GM12801 (cell line): Measurements from ENCODE around the gene B4GALT6.

ENCODE experiments used
- TF ChIP-seq, protein P1 (sequence below): IDR thresholded peaks from one replicate; pipeline ENCODE4 v1.5.1; 2011; ENCODE audit warnings: control low read depth; ENCODE audit not compliant: insufficient read length; ENCODE audit errors: extremely low read depth

B4GALT6 gene

DNA sequence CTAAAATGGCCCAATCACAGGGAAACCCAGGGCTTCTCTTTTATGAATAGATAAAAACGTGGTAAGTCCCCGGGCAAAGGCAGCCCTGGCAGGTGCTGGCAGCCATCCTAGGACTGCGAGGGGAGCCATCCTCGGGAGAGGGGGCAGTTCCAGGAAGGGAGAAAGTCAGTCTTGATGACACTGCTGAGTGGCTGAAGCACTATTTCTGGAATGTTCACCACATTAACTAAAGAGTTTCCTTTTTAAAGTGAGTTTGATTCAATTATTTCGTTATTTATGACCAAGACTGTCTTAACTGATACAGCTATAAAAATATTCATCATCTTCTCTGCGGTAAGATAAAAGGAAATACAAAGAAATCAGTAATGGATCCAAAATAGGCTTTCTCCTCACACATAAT lies 72.3 kb downstream of the B4GALT6 start:
- TF ChIP-seq, protein P1, sequence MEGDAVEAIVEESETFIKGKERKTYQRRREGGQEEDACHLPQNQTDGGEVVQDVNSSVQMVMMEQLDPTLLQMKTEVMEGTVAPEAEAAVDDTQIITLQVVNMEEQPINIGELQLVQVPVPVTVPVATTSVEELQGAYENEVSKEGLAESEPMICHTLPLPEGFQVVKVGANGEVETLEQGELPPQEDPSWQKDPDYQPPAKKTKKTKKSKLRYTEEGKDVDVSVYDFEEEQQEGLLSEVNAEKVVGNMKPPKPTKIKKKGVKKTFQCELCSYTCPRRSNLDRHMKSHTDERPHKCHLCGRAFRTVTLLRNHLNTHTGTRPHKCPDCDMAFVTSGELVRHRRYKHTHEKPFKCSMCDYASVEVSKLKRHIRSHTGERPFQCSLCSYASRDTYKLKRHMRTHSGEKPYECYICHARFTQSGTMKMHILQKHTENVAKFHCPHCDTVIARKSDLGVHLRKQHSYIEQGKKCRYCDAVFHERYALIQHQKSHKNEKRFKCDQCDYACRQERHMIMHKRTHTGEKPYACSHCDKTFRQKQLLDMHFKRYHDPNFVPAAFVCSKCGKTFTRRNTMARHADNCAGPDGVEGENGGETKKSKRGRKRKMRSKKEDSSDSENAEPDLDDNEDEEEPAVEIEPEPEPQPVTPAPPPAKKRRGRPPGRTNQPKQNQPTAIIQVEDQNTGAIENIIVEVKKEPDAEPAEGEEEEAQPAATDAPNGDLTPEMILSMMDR = no peak

DNA sequence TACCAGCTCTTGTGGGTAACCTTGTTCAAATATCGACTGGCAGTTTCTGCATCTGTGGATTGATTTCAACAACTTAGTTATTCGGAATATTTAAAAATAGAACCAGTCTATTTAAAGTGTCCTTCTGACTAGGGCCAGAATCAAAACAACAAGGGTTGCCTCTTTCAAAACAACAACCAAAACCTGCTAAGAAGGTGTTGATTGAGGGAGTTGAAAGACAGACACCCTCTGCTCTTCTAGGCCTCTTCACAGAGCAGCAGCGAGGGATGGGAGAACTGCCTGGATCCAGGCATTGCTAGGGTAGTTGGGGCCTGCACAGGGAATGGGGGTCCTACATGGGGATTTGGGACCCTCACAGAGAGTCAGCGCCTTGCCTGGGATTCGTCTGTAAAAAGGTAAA lies 72.9 kb downstream of the B4GALT6 start:
- TF ChIP-seq, protein P1 = no peak

DNA sequence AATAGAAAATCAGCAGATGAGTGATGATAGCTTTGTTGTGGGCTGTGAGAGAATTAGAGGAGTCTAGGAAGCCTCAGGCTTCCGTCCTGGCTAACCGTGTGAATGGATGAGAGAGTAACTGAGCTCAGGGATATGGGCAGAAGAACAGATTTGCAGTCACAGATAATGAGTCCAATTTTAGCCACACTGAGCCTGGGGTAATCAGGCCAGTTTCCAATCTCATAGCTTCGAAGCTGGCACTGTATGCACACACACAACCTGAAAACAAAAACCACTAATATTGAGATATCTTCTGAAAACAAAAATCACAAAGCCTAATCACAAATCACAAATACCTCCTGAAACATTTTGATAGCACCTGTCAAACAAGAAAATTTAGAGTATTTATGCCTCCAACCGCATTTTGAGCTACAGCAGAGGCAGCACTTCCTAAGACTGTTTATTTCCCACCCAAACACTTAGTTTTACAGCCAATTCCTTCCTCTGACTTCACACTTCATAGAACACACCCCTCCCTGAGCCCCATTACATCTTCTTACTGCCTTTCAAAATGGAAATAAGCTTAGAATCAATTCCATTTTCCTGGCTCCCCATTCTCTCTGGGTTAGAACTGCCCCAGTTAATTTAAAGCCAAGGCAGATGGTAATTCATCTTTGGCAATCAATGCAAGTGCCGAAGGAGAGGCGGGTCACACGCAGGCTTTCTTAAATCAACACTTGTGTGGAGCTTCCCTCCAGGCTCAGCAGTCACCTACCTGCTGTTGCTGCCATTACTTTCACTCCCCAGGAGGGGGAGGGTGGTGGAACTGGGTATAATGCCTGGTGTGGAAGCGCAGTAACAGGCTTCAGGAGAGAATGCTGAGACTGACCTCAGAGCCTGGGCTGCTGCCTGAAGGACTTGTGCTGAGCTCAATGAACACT lies 73.8 kb downstream of the B4GALT6 start:
- TF ChIP-seq, protein P1 = no peak

DNA sequence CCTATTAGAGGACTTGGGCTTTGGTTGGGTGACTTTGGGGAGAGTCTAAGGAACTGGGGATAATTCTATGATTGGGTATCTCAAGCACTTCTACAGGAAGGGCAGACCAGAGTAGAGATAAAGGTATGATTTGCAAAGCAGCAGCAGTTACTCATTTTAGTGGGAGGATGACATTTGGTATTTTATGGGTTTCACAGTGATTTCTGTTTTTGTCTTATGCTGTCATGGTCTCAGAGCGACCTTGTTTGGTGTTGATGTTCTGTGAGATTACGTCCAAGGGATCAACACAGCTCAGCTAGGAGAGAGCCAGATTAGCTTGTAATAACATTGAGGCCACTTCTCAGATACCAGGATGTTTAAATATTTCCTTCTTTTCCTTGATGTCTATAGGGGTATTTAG lies 74.5 kb downstream of the B4GALT6 start:
- TF ChIP-seq, protein P1 = no peak

DNA sequence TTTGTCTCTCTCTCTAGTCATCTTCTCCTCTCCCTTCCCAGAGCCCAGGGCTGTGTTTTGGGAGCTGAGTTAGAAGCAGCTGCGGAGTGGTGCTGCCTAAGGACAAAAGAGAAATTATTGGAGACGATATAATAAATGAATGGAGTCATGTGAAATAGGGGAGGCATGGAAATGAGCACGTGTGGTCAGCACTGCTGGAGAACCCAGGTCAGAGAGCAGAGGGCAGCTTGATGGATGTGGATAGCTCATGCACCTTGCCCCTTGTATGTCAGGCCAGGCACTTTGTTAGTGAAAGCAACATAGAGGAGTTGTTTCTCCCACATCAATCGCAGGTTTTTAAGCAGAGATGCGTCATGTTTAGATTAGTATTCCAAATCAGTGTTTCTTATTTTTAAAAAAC lies 77.0 kb downstream of the B4GALT6 start:
- TF ChIP-seq, protein P1 = no peak

DNA sequence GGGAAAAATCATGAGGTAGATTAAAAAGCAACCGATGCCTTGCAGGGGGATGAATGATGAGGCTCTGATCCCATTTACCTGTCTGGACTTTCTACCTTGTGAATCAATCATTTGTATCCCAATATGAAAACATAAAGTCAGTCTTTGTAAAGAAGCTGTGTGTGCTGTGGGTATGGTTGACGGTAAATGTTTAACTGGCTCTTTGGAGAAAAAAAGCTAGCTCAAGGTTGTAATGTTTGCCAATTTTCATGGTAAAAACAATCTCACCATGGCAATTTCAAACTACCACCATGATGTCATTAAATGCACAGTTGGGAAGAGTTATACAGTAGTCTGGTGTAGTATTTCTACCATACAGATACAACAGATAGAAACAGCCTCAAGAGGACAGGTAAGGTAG lies 78.1 kb downstream of the B4GALT6 start:
- TF ChIP-seq, protein P1 = no peak

DNA sequence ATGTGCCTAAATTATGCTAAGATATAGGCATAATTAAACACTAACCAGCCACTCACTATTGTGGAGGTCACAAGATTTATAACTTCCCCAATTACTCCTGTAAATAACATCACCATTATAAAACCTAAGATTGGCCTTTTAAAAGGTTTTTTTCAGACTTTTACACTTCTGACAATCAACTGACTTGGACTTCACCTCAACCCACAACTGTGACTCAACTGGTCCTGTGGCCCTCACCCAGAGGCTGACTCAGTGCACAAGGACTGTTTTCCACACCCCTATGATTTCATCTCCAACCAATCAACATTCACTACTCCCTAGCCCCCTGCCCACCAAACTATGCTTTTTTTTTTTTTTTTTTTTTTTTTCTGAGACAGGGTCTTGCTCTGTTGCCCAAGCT lies 81.1 kb downstream of the B4GALT6 start:
- TF ChIP-seq, protein P1 = no peak
